DMS 273 (cell line): Measurements from ENCODE around the gene SND1.

Experiments
- DNase-seq: peaks from one replicate; lab custom pipeline; 2025; ENCODE audit not compliant: unreplicated experiment; lab: John Stamatoyannopoulos, UW

The SND1 gene

GRCh38 chr7:128005759-128006159 is 353.8 kb downstream of the SND1 start:
- no peak for DNase-seq

- peak; percentile 21 for DNase-seq
These were observed 354.7 kb downstream of the SND1 start for GRCh38 chr7:128006550-128007302.

- peak; percentile 25 for DNase-seq
These were observed 355.3 kb downstream of the SND1 start for GRCh38 chr7:128007303-128007680.

- DNase-seq = no peak
These were observed 356.1 kb downstream of the SND1 start for GRCh38 chr7:128008141-128008540.

DNA sequence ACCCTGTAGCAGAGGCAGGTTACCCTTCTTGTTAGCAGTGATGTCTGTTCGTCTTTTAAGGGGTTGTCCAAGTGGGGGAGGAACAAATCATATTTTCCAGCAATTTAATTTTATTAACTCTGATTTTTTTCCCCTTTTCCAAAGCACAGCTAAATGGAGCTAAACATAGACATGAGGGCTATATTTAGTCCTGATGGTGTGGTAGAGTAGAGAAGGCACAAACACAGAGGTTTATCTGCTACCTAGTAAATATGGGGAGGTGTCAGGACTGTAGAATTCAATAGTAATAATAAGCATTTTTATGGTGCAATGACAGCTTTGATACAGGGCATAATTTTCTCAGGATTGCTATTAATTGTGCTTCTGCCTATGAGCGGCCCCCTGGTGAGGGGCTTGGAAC is 356.8 kb downstream of the SND1 start:
- no peak for DNase-seq

GRCh38 chr7:128010391-128011127 is 358.6 kb downstream of the SND1 start:
- DNase-seq = peak; percentile 42

DNA sequence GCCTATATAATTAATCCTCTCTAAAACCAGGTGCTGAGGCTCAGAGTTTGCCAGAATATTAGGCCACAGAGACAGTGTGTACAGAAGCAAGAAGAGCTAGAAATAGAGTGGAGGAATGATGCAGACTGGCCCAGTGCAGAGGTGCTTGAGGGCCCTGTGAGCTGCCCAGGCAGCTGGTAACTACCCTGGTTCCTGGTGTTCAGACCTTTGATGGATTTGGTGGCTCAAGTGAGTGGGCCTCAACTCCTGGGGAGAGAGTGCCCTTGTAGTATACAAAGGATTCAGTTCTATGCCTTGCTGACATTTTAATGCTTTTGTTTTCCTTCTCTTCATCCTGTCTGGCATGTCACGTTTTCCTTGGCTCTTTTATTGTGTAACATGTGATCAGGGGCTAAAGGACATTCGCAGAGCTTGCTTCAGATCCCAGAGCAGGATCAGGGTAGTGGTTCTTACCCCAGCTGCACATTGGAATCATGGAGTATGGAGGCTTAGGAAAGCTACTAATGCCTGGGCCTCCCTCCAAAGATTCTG is 359.2 kb downstream of the SND1 start:
- no peak for DNase-seq

GRCh38 chr7:128014811-128015210 is 362.8 kb downstream of the SND1 start:
- peak; percentile 90 for DNase-seq

- peak; percentile 54 for DNase-seq
These were observed 365.5 kb downstream of the SND1 start for GRCh38 chr7:128017460-128017859.

DNA sequence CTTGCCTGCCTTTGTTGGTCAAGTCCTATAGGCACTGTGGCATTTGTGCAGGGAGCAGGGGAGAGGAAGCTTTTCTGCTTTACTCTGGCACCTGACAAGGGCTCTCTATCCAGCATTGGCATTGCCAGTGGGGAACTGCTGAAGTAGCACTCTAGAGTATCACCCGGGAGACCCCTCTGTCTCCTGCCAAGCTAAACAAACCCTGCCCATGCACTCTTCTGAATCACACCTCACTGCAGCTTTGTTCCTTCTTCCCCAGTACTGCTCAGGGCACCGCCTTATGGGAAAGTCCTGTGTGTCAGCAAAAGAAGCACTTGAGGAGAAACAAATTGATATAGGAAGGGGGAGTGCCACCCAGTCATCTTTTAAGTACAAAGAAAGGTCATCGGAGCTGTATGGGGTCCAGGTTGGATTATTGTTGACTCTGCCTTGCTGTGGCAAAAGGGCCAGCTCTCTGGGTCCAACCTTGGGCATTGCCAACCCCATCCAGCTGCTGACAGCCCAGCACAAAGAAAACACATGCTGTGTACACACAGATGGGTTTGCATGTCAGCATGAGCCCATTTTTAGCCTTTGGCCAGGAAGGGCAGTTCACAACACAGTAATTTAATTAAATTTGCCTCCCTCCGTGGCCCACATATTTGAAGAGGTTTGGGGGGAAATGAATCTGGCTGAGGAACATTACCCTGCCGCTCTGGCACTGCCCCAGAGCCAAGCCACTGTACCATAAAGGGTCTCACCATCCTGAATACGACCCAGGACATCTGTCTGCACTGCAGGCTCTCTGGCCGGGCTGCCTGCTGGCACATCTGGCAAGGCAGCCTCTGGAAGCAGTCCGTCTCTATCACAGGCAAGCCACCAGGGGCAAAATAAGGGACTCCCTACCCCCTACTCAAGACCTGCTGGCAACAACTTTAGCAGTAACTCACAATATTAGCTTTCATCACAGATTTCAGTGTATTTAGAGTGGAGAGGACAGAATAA is 366.2 kb downstream of the SND1 start:
- peak; percentile 47 for DNase-seq

DNA sequence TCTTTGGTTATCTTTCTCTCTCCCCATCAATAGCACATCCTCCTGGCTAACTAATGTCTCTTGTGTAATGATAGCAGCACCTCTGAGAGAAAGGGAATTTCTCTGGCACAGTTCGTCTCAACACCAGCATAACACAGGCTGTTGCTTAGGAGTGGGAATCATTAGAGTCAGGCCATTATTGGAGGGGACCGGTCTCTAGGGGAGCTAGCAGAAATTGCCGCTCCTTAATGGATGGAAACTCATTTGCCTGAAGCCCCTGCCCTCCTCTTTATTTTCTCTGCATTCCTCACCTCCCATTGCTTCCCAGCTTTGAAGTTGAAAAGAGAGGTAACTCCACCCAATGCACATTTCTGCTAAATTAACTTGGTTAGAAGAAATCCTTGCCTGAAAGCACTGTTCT is 367.3 kb downstream of the SND1 start:
- no peak for DNase-seq

GRCh38 chr7:128020159-128020558 is 368.2 kb downstream of the SND1 start:
- peak; percentile 72 for DNase-seq

GRCh38 chr7:128021366-128021765 is 369.4 kb downstream of the SND1 start:
- DNase-seq = no peak

- no peak for DNase-seq
These were observed 370.9 kb downstream of the SND1 start for GRCh38 chr7:128022631-128023532.

- DNase-seq = no peak
These were observed 372.2 kb downstream of the SND1 start for GRCh38 chr7:128024151-128024550.

- no peak for DNase-seq
These were observed 373.4 kb downstream of the SND1 start for GRCh38 chr7:128025380-128025779.

DNA sequence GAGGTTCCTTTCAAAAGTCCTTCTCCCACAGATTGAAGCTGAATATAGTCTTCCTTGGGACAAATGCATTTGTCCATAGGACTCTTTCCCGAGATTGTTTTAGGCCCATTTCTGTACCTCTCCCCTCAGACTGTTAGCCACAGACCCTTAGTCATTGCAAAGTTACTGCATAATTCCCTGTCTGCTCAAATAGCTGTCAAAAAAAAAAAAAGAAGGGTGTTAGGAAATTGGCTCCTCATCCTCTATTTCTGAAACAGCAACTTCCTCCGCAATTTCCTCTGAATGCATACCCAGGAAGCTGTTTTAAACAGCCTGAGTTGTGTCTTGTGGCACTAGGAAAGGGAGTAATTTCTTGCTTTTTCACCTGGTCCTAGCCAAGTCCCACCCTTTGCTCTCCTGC is 373.8 kb downstream of the SND1 start:
- DNase-seq = no peak

GRCh38 chr7:128026551-128026950 is 374.6 kb downstream of the SND1 start:
- no peak for DNase-seq

GRCh38 chr7:128027485-128027980 is 375.5 kb downstream of the SND1 start:
- peak; percentile 29 for DNase-seq
